Right atrium auricular region (tissue), 2 donors: Measurements from ENCODE around the gene KIRREL3. TPM values are rescaled to one million over a fixed set of nuclear protein-coding genes. Genes with fewer than 3 reads are reported as not detected.

Experiments used
- DNase-seq: peaks from one replicate; pipeline ENCODE4 v3.0.0-alpha.2; 2019; ENCODE audit warnings: low spot score
- H3K27ac ChIP-seq, 2 donors: fragments of 200-600 bp; sonication (generic); 1 replicate in 1 of 2; 2 replicates in 1 of 2; pipeline ENCODE4 v1.5.1; 2016 to 2019
- H3K27me3 ChIP-seq, 2 donors: fragments of 200-600 bp; sonication (generic); one replicate each; pipeline versions ENCODE4 v1.5.1 to v1.6.0; 2017 to 2019
- H3K36me3 ChIP-seq: fragments of 200-600 bp; sonication (generic); one replicate; pipeline ENCODE4 v1.5.1; 2016
- H3K4me1 ChIP-seq, 2 donors: fragments of 200-600 bp; sonication (generic); one replicate each; pipeline versions ENCODE4 v1.5.1 to v1.6.0; 2017 to 2019
- H3K4me3 ChIP-seq, 2 donors: fragments of 200-600 bp; sonication (generic); 1 replicate in 1 of 2; 2 replicates in 1 of 2; pipeline ENCODE4 v1.5.1; 2017 to 2019; ENCODE audit warnings: mild to moderate bottlenecking in 1 of 2, moderate library complexity in 1 of 2
- H3K9me3 ChIP-seq, 2 donors: fragments of 200-600 bp; sonication (generic); one replicate each; pipeline ENCODE4 v1.5.1; 2019
- total RNA-seq, 2 donors: library from RNA; depleted of rRNA; stranded (reverse); fragments of >200 nt; gene quantifications; one replicate each; pipeline ENCODE4 v1.1.0, GENCODE V29; 2016
- TF ChIP-seq, protein P1 (sequence below), 2 donors: fragments of 200-600 bp; sonication (generic); IDR thresholded peaks; one replicate each; pipeline ENCODE4 v1.5.1; 2019; ENCODE audit warnings: antibody characterized with exemption in 2 of 2

The KIRREL3 gene
- total RNA-seq, 2 donors from 2014 or later, result 0.51 to 0.74 TPM

DNA sequence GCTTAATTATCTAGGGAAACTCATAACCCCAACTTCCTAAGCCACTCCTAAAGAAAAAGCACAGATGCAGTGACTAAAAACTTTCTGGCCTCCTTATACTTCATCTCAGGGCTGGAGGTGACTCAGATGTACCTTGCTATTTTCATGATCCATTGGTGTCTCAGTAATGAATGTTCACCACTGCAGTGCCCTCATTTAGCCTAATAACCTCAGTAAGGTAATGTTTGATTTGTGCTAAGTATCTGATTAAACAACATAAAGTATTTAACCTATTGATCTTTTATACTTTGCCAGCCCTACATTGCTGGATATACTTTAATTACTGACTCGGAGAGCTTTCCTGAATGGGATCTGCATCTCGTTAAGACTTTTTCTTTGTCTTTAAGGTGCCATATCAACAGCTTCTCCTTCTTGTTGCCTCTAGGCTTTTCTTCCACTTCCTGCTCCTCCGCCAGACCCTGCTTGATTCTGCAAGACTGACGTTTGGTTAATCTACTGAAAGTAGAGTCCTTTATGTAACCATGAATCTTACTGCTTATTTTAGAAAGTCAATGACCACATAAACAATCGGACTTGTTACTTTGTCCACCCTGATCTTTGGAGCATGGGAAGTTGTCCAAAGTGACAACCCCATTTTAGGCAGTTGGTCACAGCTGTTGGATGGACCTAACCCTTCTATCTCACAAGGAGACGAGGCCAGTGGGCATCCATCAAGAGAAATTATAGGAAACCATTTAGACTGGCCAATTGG, 342.1 kb downstream of the KIRREL3 start:
- H3K4me1 ChIP-seq, result peaks cover 0 to 5% of the 10 kb centered on the region in 2 donors
- DNase-seq, result no peak
- H3K9me3 ChIP-seq, result no peaks in the 10 kb centered on the region
- no peak overlapping the region for H3K27ac ChIP-seq
- TF ChIP-seq, protein P1, sequence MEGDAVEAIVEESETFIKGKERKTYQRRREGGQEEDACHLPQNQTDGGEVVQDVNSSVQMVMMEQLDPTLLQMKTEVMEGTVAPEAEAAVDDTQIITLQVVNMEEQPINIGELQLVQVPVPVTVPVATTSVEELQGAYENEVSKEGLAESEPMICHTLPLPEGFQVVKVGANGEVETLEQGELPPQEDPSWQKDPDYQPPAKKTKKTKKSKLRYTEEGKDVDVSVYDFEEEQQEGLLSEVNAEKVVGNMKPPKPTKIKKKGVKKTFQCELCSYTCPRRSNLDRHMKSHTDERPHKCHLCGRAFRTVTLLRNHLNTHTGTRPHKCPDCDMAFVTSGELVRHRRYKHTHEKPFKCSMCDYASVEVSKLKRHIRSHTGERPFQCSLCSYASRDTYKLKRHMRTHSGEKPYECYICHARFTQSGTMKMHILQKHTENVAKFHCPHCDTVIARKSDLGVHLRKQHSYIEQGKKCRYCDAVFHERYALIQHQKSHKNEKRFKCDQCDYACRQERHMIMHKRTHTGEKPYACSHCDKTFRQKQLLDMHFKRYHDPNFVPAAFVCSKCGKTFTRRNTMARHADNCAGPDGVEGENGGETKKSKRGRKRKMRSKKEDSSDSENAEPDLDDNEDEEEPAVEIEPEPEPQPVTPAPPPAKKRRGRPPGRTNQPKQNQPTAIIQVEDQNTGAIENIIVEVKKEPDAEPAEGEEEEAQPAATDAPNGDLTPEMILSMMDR (IDR thresholded peaks at IDR 0.05), result no peak
- H3K4me3 ChIP-seq, result no peak overlapping the region
- H3K27me3 ChIP-seq, result no peaks in the 10 kb centered on the region
- no peaks in the 10 kb centered on the region for H3K36me3 ChIP-seq

DNA sequence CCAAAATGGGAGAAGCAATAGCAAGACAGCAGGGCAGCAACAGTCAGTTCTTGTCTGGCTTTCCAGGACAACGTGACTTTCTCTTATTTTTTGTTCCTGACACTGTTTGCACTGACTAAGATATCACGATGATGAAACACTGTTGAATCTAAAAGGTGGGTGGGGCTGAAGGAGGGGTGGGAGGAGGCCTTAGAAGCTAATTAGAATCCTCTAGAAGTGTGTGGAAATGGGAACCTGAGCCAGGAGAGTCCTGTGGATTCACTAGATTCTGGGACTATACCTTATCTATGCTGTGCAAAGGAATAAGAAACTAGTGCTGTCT, 344.8 kb downstream of the KIRREL3 start:
- Histone ChIP-seq H3K27ac (no peak overlapping the region), H3K27me3 (no peaks in the 10 kb centered on the region), H3K4me1 (peaks cover 0 to 5% of the 10 kb centered on the region in 2 donors), H3K9me3 (no peaks in the 10 kb centered on the region), H3K4me3 (no peak overlapping the region), H3K36me3 (no peaks in the 10 kb centered on the region)
- TF ChIP-seq, protein P1 (IDR thresholded peaks at IDR 0.05), result no peak
- no peak for DNase-seq

DNA sequence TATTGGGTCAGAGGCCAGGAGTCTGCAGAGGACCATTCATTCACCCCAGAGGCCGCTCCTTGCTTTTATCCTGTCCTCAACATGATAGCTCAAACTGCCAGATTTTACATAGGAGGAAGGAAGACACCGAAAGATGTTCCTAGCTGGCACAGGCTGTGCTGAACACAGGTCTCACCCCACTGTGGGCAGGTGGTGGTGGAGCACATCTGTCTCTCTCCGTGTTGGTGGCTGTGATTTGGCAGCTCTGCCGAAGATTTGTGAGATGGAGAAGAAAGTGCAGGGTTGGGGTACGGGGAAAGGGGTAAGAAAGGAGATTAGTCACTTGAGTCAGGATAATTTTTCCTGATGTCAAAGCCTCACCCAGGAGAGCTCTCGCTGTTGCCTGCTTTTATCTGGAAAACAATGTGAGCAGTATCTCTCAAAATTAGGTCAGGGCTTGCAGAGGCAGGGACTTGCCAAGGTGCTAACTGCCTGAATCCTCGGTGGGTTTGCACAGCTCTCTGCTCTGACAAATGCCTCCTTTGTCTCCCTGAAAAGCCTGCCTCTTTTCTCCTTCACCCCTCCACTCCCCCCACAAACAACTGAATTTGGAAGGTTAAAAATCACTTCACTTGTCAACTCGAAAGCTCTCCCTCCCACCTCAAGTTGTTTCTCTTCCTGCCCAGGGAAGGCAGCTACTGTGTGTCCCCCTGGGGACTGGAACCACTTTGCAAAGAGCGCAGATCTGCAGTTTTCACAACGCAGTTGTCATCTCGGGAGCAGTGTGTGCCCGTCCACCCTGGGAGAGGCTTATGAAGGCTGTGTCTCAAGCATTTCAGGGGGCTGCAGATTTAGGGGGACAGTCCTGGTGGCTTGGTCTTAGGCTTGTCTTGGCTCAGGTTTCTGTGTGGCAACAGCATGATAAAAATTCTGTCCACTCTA, 345.4 kb downstream of the KIRREL3 start:
- H3K27me3 ChIP-seq, result no peaks in the 10 kb centered on the region
- TF ChIP-seq, protein P1 (IDR thresholded peaks at IDR 0.05), result no peak
- no peaks in the 10 kb centered on the region for H3K36me3 ChIP-seq
- H3K4me3 ChIP-seq, result no peak overlapping the region
- H3K4me1 ChIP-seq, result peaks cover 0 to 5% of the 10 kb centered on the region in 2 donors
- DNase-seq, result no peak
- H3K9me3 ChIP-seq, result no peaks in the 10 kb centered on the region
- H3K27ac ChIP-seq, result no peak overlapping the region

DNA sequence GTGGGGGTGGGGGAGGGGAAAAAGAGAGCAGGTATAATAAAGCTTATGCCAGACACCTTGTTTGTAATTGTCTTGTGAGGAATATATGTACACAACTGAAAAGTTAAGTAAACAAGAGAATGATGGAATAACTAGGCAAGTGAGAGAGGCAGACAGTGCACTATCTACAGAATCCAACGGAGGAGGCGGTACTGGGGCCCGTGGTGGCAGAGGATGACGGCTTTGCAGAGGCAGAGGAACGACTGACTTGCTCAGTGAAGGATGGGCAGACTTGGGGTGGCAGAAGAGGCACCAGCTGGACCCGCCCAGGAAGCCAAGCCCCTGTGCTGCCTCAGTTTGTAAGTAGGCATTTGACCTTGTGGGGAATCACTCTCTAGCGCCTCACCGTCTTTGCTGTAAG, 347.5 kb downstream of the KIRREL3 start:
- no peaks in the 10 kb centered on the region for H3K9me3 ChIP-seq
- TF ChIP-seq, protein P1 (IDR thresholded peaks at IDR 0.05), result no peak
- no peak overlapping the region for H3K27ac ChIP-seq
- H3K4me1 ChIP-seq, result peaks cover 0 to 5% of the 10 kb centered on the region in 2 donors
- H3K36me3 ChIP-seq, result no peaks in the 10 kb centered on the region
- H3K27me3 ChIP-seq, result no peaks in the 10 kb centered on the region
- H3K4me3 ChIP-seq, result no peak overlapping the region
- no peak for DNase-seq

DNA sequence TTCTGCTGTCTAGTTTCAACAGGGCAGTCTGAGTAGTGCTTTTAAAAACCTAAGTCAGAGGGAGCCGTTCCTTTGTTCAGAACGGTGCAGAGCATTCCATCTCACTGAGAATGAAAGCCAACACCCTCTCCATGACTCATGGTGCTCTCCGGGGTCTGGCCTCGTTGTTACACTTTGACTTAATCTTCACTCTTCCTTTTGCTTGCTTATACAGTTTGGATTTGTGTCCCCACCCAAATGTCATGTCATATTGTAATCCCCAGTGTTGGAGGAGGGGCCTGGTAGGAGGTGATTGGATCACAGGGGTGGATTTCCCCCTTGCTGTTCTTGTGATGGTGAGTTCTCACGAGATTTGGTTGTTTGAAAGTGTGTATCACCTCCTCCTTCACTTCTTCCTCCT, 352.8 kb downstream of the KIRREL3 start:
- Histone ChIP-seq H3K4me3 (no peak overlapping the region), H3K36me3 (no peaks in the 10 kb centered on the region), H3K27ac (no peak overlapping the region), H3K27me3 (no peaks in the 10 kb centered on the region), H3K9me3 (no peaks in the 10 kb centered on the region), H3K4me1 (no peaks in the 10 kb centered on the region)
- DNase-seq, result no peak
- TF ChIP-seq, protein P1 (IDR thresholded peaks at IDR 0.05), result no peak
